HepG2 (cell line): Measurements from ENCODE around the gene FOXN3. TPM values are rescaled to one million over a fixed set of nuclear protein-coding genes. Genes with fewer than 3 reads are reported as not detected.

Source experiments
- ATAC-seq: fragments of 200-7000 bp; cut with Tn5 transposase; 3 replicates; pipeline ENCODE4 v1.9.1; 2020; ENCODE audit warnings: mild to moderate bottlenecking, moderate library complexity
- BruUV-seq: library from RNA; stranded (reverse); fragments of 400-500 nt; replicated peaks from 2 replicates; lab custom pipeline; 2021; lab: Mats Ljungman, UMichigan
- CTCF ChIA-PET: fragments of 300-600 bp; formaldehyde crosslinking; extraction: SDS; loops from one replicate; lab custom pipeline; 2021; ENCODE audit warnings: low total read pairs, inconsistent platforms, low intra/inter-chr PET ratio; lab: Yijun Ruan, JAX
- POLR2A ChIA-PET: fragments of 350-600 bp; sonication (Branson Sonifier 250); formaldehyde crosslinking; loops from one replicate; lab custom pipeline; 2020; ENCODE audit warnings: antibody characterized with exemption, inconsistent platforms; lab: Yijun Ruan, JAX
- DNase-seq: peaks from one replicate; pipeline ENCODE4 v3.0.0-alpha.2; 2015; ENCODE audit warnings: low spot score
- FAIRE-seq: peaks from 3 replicates; lab custom pipeline; 2011; peaks lifted over from hg19 to GRCh38; lab: Jason Lieb, UNC
- H2AFZ ChIP-seq: one replicate; pipeline ENCODE4 v1.6.1; 2011; ENCODE audit warnings: low read length, inconsistent platforms
- H3K27ac ChIP-seq: fragments of 300-600 bp; 3 replicates; pipeline ENCODE4 v1.8.0; 2011; ENCODE audit warnings: mixed run types, mild to moderate bottlenecking, mixed read lengths, low read length, inconsistent platforms; ENCODE audit not compliant: insufficient read depth; ENCODE audit errors: extremely low read length
- H3K27me3 ChIP-seq, 2 experiments: fragments of 200-600 bp in 1 of 2; 2 replicates in 1 of 2; 3 replicates in 1 of 2; pipeline versions ENCODE4 v1.6.0 to v1.8.0; 2011; ENCODE audit warnings: low read length in 2 of 2, mild to moderate bottlenecking in 2 of 2, moderate library complexity in 2 of 2, inconsistent platforms in 1 of 2; ENCODE audit not compliant: insufficient read depth in 2 of 2, control insufficient read depth in 1 of 2
- H3K36me3 ChIP-seq, 2 experiments: fragments of 200-600 bp in 1 of 2; replicated peaks in 1 of 2; 2 replicates in 1 of 2; 3 replicates in 1 of 2; pipeline versions ENCODE4 v1.5.1 to v1.8.0; 2011; ENCODE audit warnings: low read length in 2 of 2, inconsistent platforms in 1 of 2; ENCODE audit not compliant: insufficient read depth in 2 of 2, control insufficient read depth in 1 of 2
- H3K4me1 ChIP-seq: 2 replicates; pipeline ENCODE4 v1.5.1; 2012; ENCODE audit warnings: low read length, inconsistent platforms; ENCODE audit not compliant: insufficient read depth
- H3K4me2 ChIP-seq: 2 replicates; pipeline ENCODE4 v1.6.0; 2011; ENCODE audit warnings: low read depth, low read length, inconsistent platforms
- H3K4me3 ChIP-seq, 3 experiments: fragments of 200-600 bp in 1 of 3; sonication (generic), shearing (Covaris generic) in 1 of 3; replicated peaks in 1 of 3; 2 replicates each; pipeline ENCODE4 v1.5.1; 2011 to 2016; ENCODE audit warnings: low read length in 3 of 3, inconsistent platforms in 2 of 3, low read depth in 2 of 3, mild to moderate bottlenecking in 2 of 3, control low read depth in 1 of 3, mixed read lengths in 1 of 3; ENCODE audit not compliant: insufficient read depth in 1 of 3
- H3K79me2 ChIP-seq: one replicate; pipeline ENCODE4 v1.6.1; 2011; ENCODE audit warnings: low read length, inconsistent platforms; ENCODE audit not compliant: insufficient read depth
- H3K9ac ChIP-seq: 2 replicates; pipeline ENCODE4 v1.6.0; 2011; ENCODE audit warnings: mild to moderate bottlenecking, low read depth, low read length, inconsistent platforms; ENCODE audit not compliant: insufficient read depth
- H3K9me3 ChIP-seq: 2 replicates; pipeline ENCODE4 v1.5.1; 2012; ENCODE audit warnings: mild to moderate bottlenecking, low read length
- H4K20me1 ChIP-seq: 2 replicates; pipeline ENCODE4 v1.6.0; 2011; ENCODE audit warnings: inconsistent platforms, mild to moderate bottlenecking, low read length, moderate library complexity; ENCODE audit not compliant: insufficient read depth
- ATF7 ChIP-seq, 2 experiments: fragments of 450-650 bp in 1 of 2; sonication (generic) in 1 of 2; formaldehyde crosslinking in 1 of 2; IDR thresholded peaks; 2 replicates each; pipeline versions ENCODE4 v1.4.0 to v1.6.1; 2016 to 2020; ENCODE audit warnings: antibody characterized with exemption in 1 of 2, mild to moderate bottlenecking in 1 of 2, missing genetic modification reagents in 1 of 2
- CREB1 ChIP-seq, 2 experiments: fragments of 450-650 bp in 1 of 2; IDR thresholded peaks; 2 replicates each; pipeline ENCODE4 v1.6.1; 2016 to 2017; ENCODE audit warnings: control low read depth in 1 of 2, mild to moderate bottlenecking in 1 of 2, missing compliant biosample characterization in 1 of 2, missing genetic modification characterization in 1 of 2
- FOSL2 ChIP-seq: sonication (generic); formaldehyde crosslinking; IDR thresholded peaks from 2 replicates; pipeline ENCODE4 v1.4.0; 2020; ENCODE audit warnings: missing genetic modification reagents
- HES4 ChIP-seq: sonication (generic); formaldehyde crosslinking; IDR thresholded peaks from 2 replicates; pipeline ENCODE4 v1.9.0; 2021; ENCODE audit warnings: mild to moderate bottlenecking, missing genetic modification reagents, borderline replicate concordance
- IRF9 ChIP-seq: sonication (generic); formaldehyde crosslinking; IDR thresholded peaks from 2 replicates; pipeline ENCODE4 v1.8.0; 2022; ENCODE audit warnings: missing genetic modification reagents, mild to moderate bottlenecking, borderline replicate concordance
- MLXIP ChIP-seq: sonication (generic); formaldehyde crosslinking; IDR thresholded peaks from 2 replicates; pipeline ENCODE4 v1.9.0; 2021; ENCODE audit warnings: missing genetic modification reagents, borderline replicate concordance
- NFRKB ChIP-seq: fragments of 450-650 bp; IDR thresholded peaks from 2 replicates; pipeline ENCODE4 v1.6.1; 2017
- RARG ChIP-seq: sonication (generic); formaldehyde crosslinking; IDR thresholded peaks from 2 replicates; pipeline ENCODE4 v1.4.0; 2020; ENCODE audit warnings: low read depth, mild to moderate bottlenecking, missing genetic modification reagents
- RFXANK ChIP-seq: IDR thresholded peaks from 2 replicates; pipeline ENCODE4 v1.6.1; 2016
- SIX4 ChIP-seq: sonication (generic); formaldehyde crosslinking; IDR thresholded peaks from 2 replicates; pipeline ENCODE4 v1.4.0; 2020; ENCODE audit warnings: missing genetic modification reagents
- SRSF1 ChIP-seq: fragments of 200-400 bp; formaldehyde crosslinking; optimal IDR thresholded peaks from 2 replicates; pipeline ENCODE3; 2017; ENCODE audit warnings: mild to moderate bottlenecking, low read depth, low read length, moderate library complexity
- ZNF230 ChIP-seq: sonication (generic); formaldehyde crosslinking; IDR thresholded peaks from 2 replicates; pipeline ENCODE4 v1.4.0; 2020; ENCODE audit warnings: mild to moderate bottlenecking, missing genetic modification reagents
- ZNF652 ChIP-seq: IDR thresholded peaks from 2 replicates; pipeline ENCODE4 v1.6.1; 2016; ENCODE audit warnings: low read depth, borderline replicate concordance
- ZNF777 ChIP-seq: sonication (generic); formaldehyde crosslinking; IDR thresholded peaks from 2 replicates; pipeline ENCODE4 v1.4.0; 2020; ENCODE audit warnings: missing genetic modification reagents
- WGBS: methylation state at CpG from one replicate; pipeline ENCODE4 v1.1.6; 2017; ENCODE audit warnings: low lambda C conversion rate; 5-methylcytosine and 5-hydroxymethylcytosine counted together
- in situ Hi-C: cut with HindIII; loops from 2 replicates; pipeline ENCODE4 v1.10.0; 2017; ENCODE audit warnings: low pct_unique_long_range_greater_than_20kb; ENCODE audit not compliant: extremely low pct_ligation_motif_present
- intact Hi-C: fragments of 100-400 bp; cut with micrococcal nuclease; formaldehyde crosslinking; loops from one replicate; pipeline ENCODE4 v1.10.0; 2022; ENCODE audit not compliant: unreplicated experiment
- polyA plus RNA-seq, 8 experiments: library from polyadenylated mRNA; depleted of rRNA in 3 of 8; stranded (reverse) in 7 of 8; unstranded in 1 of 8; fragments of >200 nt; fragmentation: Illumina TruSeq in 4 of 8; extraction: Trizol in 4 of 8; gene quantifications; 2 replicates each; pipeline versions ENCODE4 v1.2.1 to v1.2.3, GENCODE V29; 2011 to 2016; ENCODE audit warnings: low read depth in 4 of 8, missing spikeins in 1 of 8, mixed read lengths in 1 of 8; ENCODE audit not compliant: insufficient read depth in 1 of 8
- total RNA-seq, 5 experiments: library from RNA; depleted of rRNA; stranded (reverse); fragments of >200 nt; fragmentation: Illumina TruSeq; extraction: Trizol; gene quantifications; 2 replicates each; pipeline ENCODE4 v1.2.3, GENCODE V29; 2016; ENCODE audit warnings: low read depth in 1 of 5
- TF ChIP-seq, protein P1 (sequence below): sonication (generic); formaldehyde crosslinking; IDR thresholded peaks from 2 replicates; pipeline ENCODE4 v1.8.1; 2023; ENCODE audit warnings: mild to moderate bottlenecking, inconsistent platforms, moderate library complexity, missing genetic modification reagents, borderline replicate concordance
- TF ChIP-seq, protein P2 (sequence below): sonication (generic); formaldehyde crosslinking; IDR thresholded peaks from 2 replicates; pipeline ENCODE4 v1.4.0; 2020; ENCODE audit warnings: mild to moderate bottlenecking, low read depth, missing genetic modification reagents
- TF ChIP-seq, protein P3 (sequence below): sonication (generic); formaldehyde crosslinking; IDR thresholded peaks from 2 replicates; pipeline ENCODE4 v1.4.0; 2020; ENCODE audit warnings: missing genetic modification reagents

FOXN3 gene
- total and polyA plus RNA-seq, 2 of the 13 experiments (the other 11 are each of a cell fraction or from before 2014, with no cell fraction given), result 32.4 to 70.2 TPM

DNA sequence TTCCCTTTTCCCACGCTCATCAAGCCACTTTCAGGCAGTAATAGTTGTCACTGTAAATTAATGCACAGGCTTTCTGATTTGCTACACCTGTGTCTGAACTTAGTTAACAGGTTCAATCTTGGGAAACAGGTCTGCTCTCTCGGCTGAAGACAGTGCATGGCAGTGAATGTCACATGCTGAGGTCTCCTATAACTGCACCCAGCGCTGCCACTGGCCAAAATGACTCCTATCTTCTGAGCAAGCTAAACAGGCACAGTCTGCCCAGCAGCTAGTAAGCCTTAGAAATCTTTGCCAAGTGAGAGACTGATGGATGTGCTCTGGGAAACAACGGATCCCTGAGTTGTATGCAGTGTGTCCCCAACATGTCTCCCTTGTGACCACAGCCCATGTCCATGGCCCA lies 25.2 kb upstream of the FOXN3 start:
- H3K4me3 ChIP-seq, result no peak overlapping the region
- no peak overlapping the region for H3K9ac ChIP-seq
- no peaks in the 10 kb centered on the region for H4K20me1 ChIP-seq
- no peak overlapping the region for H3K27ac ChIP-seq
- ChIA-PET CTCF (no interaction called here), POLR2A (no interaction called here)
- H2AFZ ChIP-seq, result no peak overlapping the region
- peaks cover 2% of the 10 kb centered on the region; the same call in 1 of the 2 replicates for H3K4me1 ChIP-seq
- DNase-seq, result no peak
- no peaks in the 10 kb centered on the region for H3K9me3 ChIP-seq
- FAIRE-seq, result no peak
- intact Hi-C loops, result no loop called here
- no TSS peak for BruUV-seq
- no peaks in the 10 kb centered on the region for H3K27me3 ChIP-seq
- H3K4me2 ChIP-seq, result no peak overlapping the region
- WGBS, result 92% methylated on average over 4 of the region's 4 CpGs
- in situ Hi-C loops, result no loop called here
- no peaks in the 10 kb centered on the region for H3K36me3 ChIP-seq
- ATAC-seq, result no peak
- no peaks in the 10 kb centered on the region for H3K79me2 ChIP-seq
- TF ChIP-seq, protein P1, sequence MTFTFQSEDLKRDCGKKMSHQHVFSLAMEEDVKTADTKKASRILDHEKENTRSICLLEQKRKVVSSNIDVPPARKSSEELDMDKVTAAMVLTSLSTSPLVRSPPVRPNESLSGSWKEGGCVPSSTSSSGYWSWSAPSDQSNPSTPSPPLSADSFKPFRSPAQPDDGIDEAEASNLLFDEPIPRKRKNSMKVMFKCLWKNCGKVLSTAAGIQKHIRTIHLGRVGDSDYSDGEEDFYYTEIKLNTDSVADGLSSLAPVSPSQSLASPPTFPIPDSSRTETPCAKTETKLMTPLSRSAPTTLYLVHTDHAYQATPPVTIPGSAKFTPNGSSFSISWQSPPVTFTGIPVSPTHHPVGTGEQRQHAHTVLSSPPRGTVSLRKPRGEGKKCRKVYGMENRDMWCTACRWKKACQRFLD (CRISPR knock-in tag), result no peak
- no peak for TF ChIP-seq ZNF230 (CRISPR knock-in tag)
- no peak for TF ChIP-seq HES4 (CRISPR knock-in tag)
- no peak for TF ChIP-seq ZNF777
- TF ChIP-seq SRSF1, result no peak
- TF ChIP-seq, protein P2, sequence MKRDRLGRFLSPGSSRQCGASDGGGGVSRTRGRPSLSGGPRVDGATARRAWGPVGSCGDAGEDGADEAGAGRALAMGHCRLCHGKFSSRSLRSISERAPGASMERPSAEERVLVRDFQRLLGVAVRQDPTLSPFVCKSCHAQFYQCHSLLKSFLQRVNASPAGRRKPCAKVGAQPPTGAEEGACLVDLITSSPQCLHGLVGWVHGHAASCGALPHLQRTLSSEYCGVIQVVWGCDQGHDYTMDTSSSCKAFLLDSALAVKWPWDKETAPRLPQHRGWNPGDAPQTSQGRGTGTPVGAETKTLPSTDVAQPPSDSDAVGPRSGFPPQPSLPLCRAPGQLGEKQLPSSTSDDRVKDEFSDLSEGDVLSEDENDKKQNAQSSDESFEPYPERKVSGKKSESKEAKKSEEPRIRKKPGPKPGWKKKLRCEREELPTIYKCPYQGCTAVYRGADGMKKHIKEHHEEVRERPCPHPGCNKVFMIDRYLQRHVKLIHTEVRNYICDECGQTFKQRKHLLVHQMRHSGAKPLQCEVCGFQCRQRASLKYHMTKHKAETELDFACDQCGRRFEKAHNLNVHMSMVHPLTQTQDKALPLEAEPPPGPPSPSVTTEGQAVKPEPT (CRISPR knock-in tag), result no peak
- no peak for TF ChIP-seq RFXANK
- no peak for TF ChIP-seq FOSL2 (CRISPR knock-in tag)
- TF ChIP-seq, protein P3, sequence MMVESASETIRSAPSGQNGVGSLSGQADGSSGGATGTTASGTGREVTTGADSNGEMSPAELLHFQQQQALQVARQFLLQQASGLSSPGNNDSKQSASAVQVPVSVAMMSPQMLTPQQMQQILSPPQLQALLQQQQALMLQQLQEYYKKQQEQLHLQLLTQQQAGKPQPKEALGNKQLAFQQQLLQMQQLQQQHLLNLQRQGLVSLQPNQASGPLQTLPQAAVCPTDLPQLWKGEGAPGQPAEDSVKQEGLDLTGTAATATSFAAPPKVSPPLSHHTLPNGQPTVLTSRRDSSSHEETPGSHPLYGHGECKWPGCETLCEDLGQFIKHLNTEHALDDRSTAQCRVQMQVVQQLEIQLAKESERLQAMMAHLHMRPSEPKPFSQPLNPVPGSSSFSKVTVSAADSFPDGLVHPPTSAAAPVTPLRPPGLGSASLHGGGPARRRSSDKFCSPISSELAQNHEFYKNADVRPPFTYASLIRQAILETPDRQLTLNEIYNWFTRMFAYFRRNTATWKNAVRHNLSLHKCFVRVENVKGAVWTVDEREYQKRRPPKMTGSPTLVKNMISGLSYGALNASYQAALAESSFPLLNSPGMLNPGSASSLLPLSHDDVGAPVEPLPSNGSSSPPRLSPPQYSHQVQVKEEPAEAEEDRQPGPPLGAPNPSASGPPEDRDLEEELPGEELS, result no peak
- TF ChIP-seq NFRKB, result no peak
- TF ChIP-seq RARG (CRISPR knock-in tag), result no peak
- no peak for TF ChIP-seq IRF9 (CRISPR knock-in tag)
- no peak for TF ChIP-seq MLXIP (CRISPR knock-in tag)
- no peak for TF ChIP-seq ZNF652 (CRISPR knock-in tag)
- TF ChIP-seq CREB1 (IDR thresholded peaks at IDR 0.05), result no peak
- no peak for TF ChIP-seq CREB1 (CRISPR knock-in tag; IDR thresholded peaks at IDR 0.05)
- no peak for TF ChIP-seq ATF7 (IDR thresholded peaks at IDR 0.05)
- TF ChIP-seq ATF7 (CRISPR knock-in tag; IDR thresholded peaks at IDR 0.05), result no peak
- TF ChIP-seq SIX4 (CRISPR knock-in tag), result no peak
